ENCODE measurements around the gene CERS1.

Gene CERS1

GRCh38 chr19:18865106-18865972 is 30.6 kb downstream of the CERS1 start:
- Histone ChIP-seq H3K9me3 (ENCODE audit: low read length) (no peaks in the 10 kb centered on the region), H3K36me3 (ENCODE audit: insufficient read depth, low read length) (peaks cover 80% of the 10 kb centered on the region), H3F3A (ENCODE audit: insufficient read depth, low read length) (no peaks in the 10 kb centered on the region), H3K4me3 (ENCODE audit: low read depth, low read length, poor library complexity, severe bottlenecking) (no peak overlapping the region), H3K9ac (ENCODE audit: low read length) (no peak overlapping the region), H3K4me1 (ENCODE audit: insufficient read depth, low read length, severe bottlenecking) (no peaks in the 10 kb centered on the region), H3K27me3 (ENCODE audit: insufficient read depth, low read length) (no peaks in the 10 kb centered on the region), H3K9me2 (ENCODE audit: low read depth, low read length) (no peaks in the 10 kb centered on the region), H3K79me2 (ENCODE audit: insufficient read depth, low read length) (no peaks in the 10 kb centered on the region), H3K4me2 (ENCODE audit: low read length) (no peak overlapping the region), H4K20me1 (ENCODE audit: insufficient read depth, low read length) (no peaks in the 10 kb centered on the region), H2AFZ (ENCODE audit: low read length) (no peak overlapping the region), H3K27ac (ENCODE audit: low read depth, low read length, poor library complexity, severe bottlenecking) (no peak overlapping the region)
- TF ChIP-seq CTCF (IDR thresholded peaks at IDR 0.05; ENCODE audit: low read length) (no peak), EZH2 (IDR thresholded peaks at IDR 0.05; ENCODE audit: borderline replicate concordance, low read length) (no peak)

- Histone ChIP-seq H3K79me2 (ENCODE audit: insufficient read depth, low read length) (no peaks in the 10 kb centered on the region), H3K4me3 (ENCODE audit: low read depth, low read length, poor library complexity, severe bottlenecking) (no peak overlapping the region), H4K20me1 (ENCODE audit: insufficient read depth, low read length) (no peaks in the 10 kb centered on the region), H3K9ac (ENCODE audit: low read length) (no peak overlapping the region), H2AFZ (ENCODE audit: low read length) (no peak overlapping the region), H3K27me3 (ENCODE audit: insufficient read depth, low read length) (no peaks in the 10 kb centered on the region), H3K4me1 (ENCODE audit: insufficient read depth, low read length, severe bottlenecking) (no peaks in the 10 kb centered on the region), H3F3A (ENCODE audit: insufficient read depth, low read length) (no peaks in the 10 kb centered on the region), H3K36me3 (ENCODE audit: insufficient read depth, low read length) (peaks cover 94% of the 10 kb centered on the region), H3K9me3 (ENCODE audit: low read length) (no peaks in the 10 kb centered on the region), H3K9me2 (ENCODE audit: low read depth, low read length) (no peaks in the 10 kb centered on the region), H3K27ac (ENCODE audit: low read depth, low read length, poor library complexity, severe bottlenecking) (no peak overlapping the region), H3K4me2 (ENCODE audit: low read length) (no peak overlapping the region)
- TF ChIP-seq CTCF (IDR thresholded peaks at IDR 0.05; ENCODE audit: low read length) = no peak
- TF ChIP-seq EZH2 (IDR thresholded peaks at IDR 0.05; ENCODE audit: borderline replicate concordance, low read length) = no peak
These were observed 32.1 kb downstream of the CERS1 start for GRCh38 chr19:18863843-18864362.

- Histone ChIP-seq H3K9ac (ENCODE audit: low read length) (no peak overlapping the region), H3K36me3 (ENCODE audit: insufficient read depth, low read length) (peaks cover 98% of the 10 kb centered on the region), H3K4me2 (ENCODE audit: low read length) (no peak overlapping the region), H3K27me3 (ENCODE audit: insufficient read depth, low read length) (no peaks in the 10 kb centered on the region), H3K79me2 (ENCODE audit: insufficient read depth, low read length) (no peaks in the 10 kb centered on the region), H3K9me3 (ENCODE audit: low read length) (no peaks in the 10 kb centered on the region), H3K4me3 (ENCODE audit: low read depth, low read length, poor library complexity, severe bottlenecking) (no peak overlapping the region), H3K4me1 (ENCODE audit: insufficient read depth, low read length, severe bottlenecking) (no peaks in the 10 kb centered on the region), H4K20me1 (ENCODE audit: insufficient read depth, low read length) (no peaks in the 10 kb centered on the region), H3K9me2 (ENCODE audit: low read depth, low read length) (no peaks in the 10 kb centered on the region), H3K27ac (ENCODE audit: low read depth, low read length, poor library complexity, severe bottlenecking) (no peak overlapping the region), H3F3A (ENCODE audit: insufficient read depth, low read length) (no peaks in the 10 kb centered on the region), H2AFZ (ENCODE audit: low read length) (no peak overlapping the region)
- no peak for TF ChIP-seq CTCF (IDR thresholded peaks at IDR 0.05; ENCODE audit: low read length)
- no peak for TF ChIP-seq EZH2 (IDR thresholded peaks at IDR 0.05; ENCODE audit: borderline replicate concordance, low read length)
These were observed 32.7 kb downstream of the CERS1 start for GRCh38 chr19:18862976-18863842.

Data from OCI-LY1 (cell line).